Activated T-cell treated with anti-CD3 and anti-CD28 coated beads for 4 hours (primary cell): ENCODE data around the gene RHO.

Source experiments
- DNase-seq: peaks from one replicate; pipeline ENCODE4 v3.0.0-alpha.2; 2020

Gene RHO

DNA sequence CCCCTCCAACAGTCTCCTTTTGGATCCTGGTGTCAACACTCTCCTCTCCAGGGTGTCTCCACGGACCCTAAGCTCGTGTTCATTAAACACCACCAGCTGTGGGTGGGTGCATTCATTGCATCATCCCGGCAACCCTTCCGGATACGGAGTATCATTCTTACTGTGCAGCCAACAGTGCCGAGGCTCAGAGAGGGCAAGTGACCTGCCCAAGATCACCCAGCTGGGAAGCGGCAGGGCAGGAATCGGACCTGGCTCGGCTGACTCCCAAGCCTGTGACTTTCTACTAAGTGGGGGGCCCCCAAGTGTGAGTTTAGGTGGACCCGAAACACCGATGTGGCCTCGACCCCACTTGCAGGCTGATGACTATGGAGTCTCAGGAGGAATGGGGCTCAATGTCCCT, 34.9 kb downstream of the RHO start:
- no peak for DNase-seq

- no peak for DNase-seq
Observed at GRCh38 chr3:129563850-129564535, 35.6 kb downstream of the RHO start.

DNA sequence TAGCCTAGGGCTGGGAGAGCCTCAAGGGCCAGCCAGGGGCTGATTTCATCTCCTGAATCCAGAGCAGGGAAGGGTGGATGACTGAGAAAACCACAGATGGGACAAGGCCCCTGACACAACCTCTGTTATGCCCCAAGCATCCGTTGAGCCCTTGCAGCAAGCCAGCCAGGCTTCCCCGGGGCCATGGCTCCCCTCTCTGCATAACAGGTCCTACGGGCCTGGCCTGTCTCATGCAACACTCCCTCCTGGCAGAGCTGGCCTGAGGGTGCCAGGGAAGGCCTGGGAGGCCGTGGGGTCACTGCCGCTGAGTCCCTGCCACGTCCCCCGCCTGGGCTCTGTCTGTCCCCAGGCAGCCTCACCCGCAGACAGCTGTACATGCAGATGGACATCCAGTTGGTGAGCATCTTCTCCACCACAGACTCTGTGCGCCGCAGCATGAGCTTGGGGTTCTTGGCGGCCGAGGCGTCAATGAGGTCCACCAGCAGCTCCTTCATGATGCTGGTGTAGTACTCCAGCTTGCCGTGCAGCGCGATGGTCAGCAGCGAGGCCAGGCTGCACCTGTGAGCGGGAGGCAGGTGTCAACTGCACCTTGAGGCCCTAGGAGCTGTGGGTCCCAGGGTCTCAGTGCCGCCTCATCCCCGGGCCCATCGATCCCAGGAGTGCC, 36.7 kb downstream of the RHO start:
- DNase-seq, result no peak

DNA sequence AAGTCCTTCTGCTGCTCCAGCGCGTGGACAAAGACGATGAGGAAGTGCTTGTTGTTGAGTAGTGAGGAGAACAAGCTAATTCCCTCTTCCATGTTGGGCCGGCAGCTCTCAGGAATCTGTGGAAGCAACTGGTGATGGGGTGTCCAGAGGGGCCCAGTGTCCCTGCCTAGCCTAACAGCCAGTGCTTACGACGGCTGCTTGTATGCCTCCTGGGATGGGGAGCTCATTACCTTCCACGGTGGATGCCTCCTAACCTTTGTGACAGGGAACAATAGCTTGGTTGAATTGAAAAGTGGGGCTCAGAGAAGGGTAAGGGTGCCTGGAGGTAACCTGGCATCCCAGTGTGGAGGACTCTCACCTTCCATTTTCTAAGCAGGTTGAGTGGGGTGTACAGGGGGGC, 37.5 kb downstream of the RHO start:
- DNase-seq, result no peak

GRCh38 chr3:129567176-129567705, 38.8 kb downstream of the RHO start:
- DNase-seq, result no peak

DNA sequence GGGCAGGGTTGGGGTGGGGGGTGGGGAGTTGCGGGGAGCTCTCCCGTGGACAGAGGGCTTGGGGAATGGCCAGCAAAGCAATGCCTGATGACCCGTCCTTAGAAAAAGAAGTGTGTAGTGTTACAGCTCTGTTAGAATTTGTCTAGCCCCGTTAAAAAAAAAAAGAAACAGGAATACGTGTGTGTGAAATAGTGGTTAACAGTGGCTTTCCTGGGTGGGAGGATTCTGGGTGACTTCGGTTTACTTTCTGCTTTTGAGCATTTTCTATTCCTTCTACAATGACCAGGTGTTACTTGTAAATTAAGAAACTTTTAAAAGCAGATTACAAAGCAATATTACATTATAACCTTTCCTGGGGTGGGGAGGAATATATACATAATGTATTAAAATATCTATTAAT, 39.5 kb downstream of the RHO start:
- no peak for DNase-seq

- DNase-seq, result no peak
Observed at GRCh38 chr3:129569856-129570255, 41.4 kb downstream of the RHO start.

DNA sequence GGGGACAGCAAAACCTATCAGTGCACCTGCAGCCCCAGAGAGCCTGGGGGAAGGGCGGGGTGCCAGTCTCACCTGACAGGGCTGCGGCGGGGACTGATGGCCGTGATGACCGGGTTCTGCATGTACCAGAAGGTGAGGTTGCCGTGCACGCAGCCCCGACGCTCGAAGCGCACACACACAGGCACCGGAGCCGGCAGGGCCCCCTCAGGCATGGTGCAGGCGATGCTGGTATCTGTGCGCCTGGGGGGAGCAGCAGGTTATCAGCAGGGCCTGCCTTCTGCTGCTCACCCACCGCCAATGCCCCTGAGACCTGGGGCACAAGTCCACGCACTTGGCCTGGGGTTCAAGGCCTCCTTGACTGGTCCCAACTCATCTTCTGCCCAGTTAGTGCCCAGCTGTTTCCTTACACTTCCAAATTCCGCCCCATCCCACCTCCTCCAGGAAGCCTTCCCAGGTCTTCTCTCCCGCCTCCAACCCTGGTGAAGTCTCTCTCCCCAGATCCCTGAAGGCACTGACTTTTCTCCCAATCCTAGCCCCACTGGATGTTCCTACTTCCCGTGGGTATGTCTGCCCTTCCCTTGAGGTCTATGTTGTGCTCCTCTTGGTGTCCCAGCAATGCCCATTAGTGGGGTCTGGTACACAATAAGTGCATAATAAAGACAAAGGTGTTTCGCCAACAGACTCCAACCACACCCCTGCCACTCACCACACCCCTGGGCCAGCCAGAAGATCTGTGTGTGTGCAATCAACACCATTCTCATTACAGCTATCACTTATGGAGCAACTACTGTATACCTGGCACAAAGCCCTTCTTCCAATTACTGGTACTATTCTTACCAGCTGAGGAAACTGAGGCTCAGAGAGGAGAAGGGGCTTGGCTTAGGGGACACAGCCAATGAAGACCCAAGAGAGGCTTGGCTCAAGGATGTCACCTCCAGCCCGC, 43.4 kb downstream of the RHO start:
- no peak for DNase-seq

- no peak for DNase-seq
Observed at GRCh38 chr3:129572603-129573002, 44.2 kb downstream of the RHO start.

DNA sequence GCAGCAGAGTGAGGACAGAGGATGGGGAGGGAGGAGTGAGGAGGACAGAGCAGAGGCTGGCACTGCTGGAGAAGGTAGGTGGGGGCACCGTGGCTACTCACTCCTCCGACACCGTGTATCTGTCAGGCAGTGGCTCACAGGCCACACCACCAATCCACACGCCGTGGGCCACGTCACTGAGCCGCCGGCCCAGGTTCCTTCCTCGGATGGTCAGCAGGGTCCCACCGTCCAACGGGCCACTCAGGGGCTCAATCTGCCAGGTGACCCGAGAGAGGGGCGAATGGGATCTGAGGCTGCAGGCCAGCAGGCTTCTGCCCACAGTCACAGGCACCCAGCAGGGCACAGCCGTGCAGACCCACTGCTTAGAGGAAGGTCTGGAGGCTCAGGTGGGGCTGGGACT, 45.1 kb downstream of the RHO start:
- no peak for DNase-seq

DNA sequence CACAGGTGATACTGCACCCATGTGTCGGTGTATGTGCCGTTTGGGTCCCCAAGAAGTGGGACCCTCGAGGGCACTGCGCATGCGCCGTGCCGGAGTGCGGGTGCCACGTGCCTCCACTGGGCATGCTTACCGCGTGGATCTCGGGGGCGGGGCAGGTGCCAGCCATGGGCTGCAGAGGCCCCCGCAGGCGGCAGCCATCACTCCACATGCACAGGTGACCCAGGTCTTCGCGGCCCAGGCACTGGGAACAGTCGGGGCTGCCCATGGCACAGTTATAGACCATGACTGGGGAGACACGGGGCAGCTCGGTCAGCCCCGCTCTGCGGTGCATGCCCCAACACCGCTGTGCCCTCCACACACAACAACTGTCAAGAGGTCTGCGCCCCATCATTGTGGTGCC, 45.8 kb downstream of the RHO start:
- DNase-seq, result no peak

DNA sequence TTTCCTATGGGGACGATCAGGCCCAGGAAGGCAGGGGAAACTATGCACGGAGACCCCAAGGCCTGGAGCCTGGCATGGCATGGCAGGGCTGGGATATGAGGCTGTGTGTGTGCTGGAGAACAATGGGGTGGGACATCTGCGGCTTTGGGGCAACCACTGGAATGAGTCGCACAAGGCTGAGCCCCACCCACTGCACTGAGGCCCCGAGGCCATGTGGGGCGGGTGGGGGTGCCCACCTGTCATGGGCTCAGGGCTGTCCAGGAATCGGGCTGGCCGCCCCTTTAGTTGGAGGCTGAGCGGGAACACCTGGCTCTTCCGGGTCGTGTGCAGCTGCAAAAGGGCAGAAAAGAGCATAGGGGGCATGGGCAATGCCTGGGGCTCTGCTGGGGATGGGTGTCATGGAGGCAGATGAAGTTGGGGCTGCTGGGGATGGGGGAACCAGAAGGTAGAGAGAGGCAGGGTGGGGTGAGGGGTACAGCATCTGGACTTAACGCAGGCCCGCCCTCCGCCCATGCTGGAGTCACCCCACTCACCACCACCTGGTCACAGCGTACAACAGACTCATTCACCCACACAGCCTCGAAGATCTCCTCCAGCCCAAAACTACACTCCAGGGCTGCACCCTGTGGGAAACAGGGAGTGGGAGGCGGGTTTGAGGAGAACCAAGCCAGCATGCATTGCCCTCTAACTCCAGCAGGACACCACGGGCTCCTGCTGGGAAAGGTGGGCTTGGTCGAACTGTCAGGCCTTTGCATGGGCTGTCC, 47.0 kb downstream of the RHO start:
- no peak for DNase-seq

DNA sequence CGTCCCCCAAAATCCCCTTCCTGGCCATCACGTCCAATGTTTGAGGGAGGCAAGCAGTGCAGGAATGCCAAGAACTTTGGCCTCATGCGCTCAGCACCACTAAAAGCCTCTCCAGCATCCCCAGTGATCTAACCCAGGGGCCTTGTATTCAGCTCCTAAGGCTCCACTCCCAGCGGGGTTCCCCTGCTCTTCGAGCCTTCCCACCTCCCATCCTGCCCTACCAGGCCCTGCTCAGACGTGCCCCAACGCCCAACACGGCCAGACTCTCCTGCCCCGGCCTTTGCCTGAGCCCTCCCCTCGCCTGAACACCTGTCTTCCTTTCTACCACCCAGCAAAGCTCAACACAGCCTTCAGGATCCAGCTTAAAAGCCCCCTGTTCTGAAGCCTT, 47.6 kb downstream of the RHO start:
- no peak for DNase-seq

GRCh38 chr3:129576514-129577352, 48.3 kb downstream of the RHO start:
- DNase-seq, result peak; percentile 23

- DNase-seq, result no peak
Observed at GRCh38 chr3:129577366-129577765, 48.9 kb downstream of the RHO start.

- DNase-seq, result no peak
Observed at GRCh38 chr3:129577925-129578786, 49.7 kb downstream of the RHO start.

- DNase-seq, result no peak
Observed at GRCh38 chr3:129579991-129580390, 51.6 kb downstream of the RHO start.

- DNase-seq, result no peak
Observed at GRCh38 chr3:129581623-129582022, 53.2 kb downstream of the RHO start.

DNA sequence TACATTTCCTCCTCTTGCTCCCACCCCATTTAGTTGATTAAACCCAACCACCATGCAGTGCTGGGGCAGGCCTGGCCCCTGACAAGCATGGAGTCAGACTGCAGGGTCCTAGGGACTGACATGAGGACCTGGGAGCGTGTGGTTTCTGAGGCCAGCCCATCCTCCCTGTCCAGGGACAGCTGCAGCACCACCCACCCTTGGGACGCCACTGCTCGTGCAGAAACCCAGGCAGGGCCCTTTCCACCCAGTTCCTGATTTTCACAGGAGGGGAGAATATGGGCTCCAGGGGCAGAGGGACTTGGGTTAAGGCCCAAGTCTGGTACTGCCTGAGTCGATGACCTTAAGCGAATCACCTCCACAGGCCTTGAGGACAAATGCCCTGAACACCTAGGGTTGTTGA, 54.4 kb downstream of the RHO start:
- DNase-seq, result no peak

GRCh38 chr3:129583289-129583688, 54.9 kb downstream of the RHO start:
- no peak for DNase-seq

DNA sequence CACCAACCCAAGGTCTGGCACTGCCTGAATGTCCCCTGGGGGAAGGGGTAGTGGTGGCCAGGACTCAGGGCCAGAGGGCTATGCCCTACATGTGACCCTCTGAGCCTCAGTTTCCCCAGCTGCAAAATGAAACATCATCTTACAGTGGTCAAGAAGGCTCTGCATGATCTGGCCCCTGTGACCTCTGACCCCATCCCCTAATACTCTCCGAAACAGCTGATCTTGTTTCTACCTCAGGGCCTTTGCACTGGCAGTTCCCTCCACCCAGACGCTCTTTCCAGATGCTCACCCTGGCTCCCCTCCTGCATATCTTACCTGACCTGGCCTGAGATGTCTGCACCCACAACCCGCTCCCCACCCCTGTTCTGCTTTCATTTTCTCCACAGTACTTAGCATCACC, 56.2 kb downstream of the RHO start:
- no peak for DNase-seq
